ENCODE data around the gene IGSF3. TPM values are rescaled to one million over a fixed set of nuclear protein-coding genes. Genes with fewer than 3 reads are reported as not detected.

Gene IGSF3
- total RNA-seq, 2 donors from 2014 or later, result 14.9 to 17.6 TPM

DNA sequence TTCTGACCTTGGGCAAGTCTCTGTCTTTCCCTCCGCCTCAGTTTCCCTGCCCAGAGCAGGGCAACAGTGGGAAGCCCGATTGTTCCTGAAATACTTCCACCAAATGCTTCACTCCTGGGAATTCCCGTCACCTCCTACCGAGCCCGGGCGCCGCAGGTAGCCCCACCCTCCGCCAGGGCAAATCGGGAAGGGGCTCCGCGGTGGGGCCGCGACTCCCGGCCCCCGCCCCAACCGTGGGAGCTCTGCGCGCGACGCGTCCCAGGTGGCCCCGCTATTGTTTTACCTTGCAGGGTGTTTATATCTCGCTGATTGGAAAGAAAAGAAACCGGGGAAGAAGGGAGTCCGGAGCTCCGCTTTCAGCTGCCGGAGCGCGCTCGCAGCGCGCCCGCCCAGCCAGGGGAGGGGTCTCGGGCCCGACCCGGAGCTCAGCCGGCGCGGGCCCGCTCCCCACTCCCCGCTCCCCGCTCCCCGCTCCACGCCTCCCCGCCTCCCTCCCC lies 407 bp downstream of the IGSF3 start:
- peaks cover 0 to 23% of the 10 kb centered on the region in 2 donors for H3K4me1 ChIP-seq
- H3K27me3 ChIP-seq, result no peaks in the 10 kb centered on the region
- no peak for DNase-seq (ENCODE audit: low spot score)
- H3K36me3 ChIP-seq, result no peaks in the 10 kb centered on the region
- H3K4me3 ChIP-seq, result peak overlapping the region; percentile 71 to 79
- no peaks in the 10 kb centered on the region for H3K9me3 ChIP-seq
- H3K27ac ChIP-seq, result peak overlapping the region; percentile 41 to 70
- TF ChIP-seq CTCF (IDR thresholded peaks at IDR 0.05), result no peak

DNA sequence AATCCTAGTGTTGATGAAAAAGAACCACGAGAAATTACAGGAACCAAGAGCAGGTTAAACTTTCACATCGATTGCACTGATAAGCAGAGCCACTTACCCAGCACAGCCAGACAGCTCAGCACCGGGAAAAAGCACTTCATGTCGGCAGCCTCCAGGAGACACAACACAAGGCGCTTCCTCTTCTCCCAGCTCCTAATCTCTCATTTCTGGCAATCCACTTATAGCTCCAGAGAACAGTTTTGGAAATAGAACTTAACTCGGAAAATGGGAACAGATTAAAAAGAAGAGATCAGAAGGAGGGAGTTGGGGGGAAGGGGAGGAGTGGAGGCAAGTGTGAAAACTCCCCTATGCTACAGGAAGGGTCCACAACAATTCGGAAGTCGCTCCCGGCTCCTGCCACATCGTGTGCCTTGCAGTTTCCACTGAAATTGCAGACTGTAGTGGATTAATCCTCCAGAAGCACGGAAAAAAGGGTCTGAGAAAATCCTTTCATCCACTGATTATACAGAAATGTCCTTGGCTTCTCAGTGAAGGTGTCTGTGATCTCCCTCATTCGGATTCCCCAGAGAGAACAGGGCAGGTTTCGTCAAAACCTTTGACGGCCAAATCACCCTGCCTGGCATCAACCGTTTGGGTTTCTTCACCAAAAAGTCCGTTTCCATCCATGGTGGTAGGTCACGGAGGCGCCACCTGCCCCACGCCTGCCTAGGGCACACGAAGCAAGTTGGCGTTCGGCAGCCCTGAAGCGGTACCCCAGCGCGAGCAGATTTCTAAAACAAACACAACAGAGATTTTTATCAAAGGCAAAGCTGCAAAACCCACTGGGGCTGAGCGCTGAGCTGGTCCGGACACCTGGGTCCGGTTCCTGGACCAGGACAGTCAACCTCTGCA lies 1.1 kb downstream of the IGSF3 start:
- TF ChIP-seq CTCF (IDR thresholded peaks at IDR 0.05), result no peak
- no peak for DNase-seq (ENCODE audit: low spot score)
- peak overlapping the region; percentile 41 to 70 for H3K27ac ChIP-seq

DNA sequence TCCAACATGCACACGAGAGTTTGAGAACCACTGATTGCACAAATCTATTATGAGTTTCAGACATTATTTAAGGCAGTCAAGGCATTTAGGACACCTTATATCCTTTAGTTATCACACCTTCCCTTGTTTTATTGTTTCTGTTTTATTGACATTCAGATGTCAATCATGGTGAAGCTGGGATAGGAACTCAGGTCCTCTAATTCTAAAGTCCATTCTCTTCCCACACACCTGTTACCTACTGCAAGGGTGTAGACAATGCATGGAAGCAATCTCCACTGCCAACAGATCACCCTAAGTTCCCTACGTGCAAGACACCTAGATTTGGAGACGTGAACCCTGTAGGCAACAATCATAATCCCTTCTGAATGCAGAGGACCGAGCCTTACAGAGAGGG lies 2.6 kb downstream of the IGSF3 start:
- no peaks in the 10 kb centered on the region for H3K27me3 ChIP-seq
- peaks cover 0 to 19% of the 10 kb centered on the region in 2 donors for H3K4me1 ChIP-seq
- no peak overlapping the region for H3K4me3 ChIP-seq
- no peak overlapping the region for H3K27ac ChIP-seq
- no peak for DNase-seq (ENCODE audit: low spot score)
- H3K36me3 ChIP-seq, result no peaks in the 10 kb centered on the region
- no peaks in the 10 kb centered on the region for H3K9me3 ChIP-seq
- TF ChIP-seq CTCF (IDR thresholded peaks at IDR 0.05), result no peak

More for the DNA sequence above, 1.1 kb downstream of the IGSF3 start:
- H3K36me3 ChIP-seq, result no peaks in the 10 kb centered on the region
- no peaks in the 10 kb centered on the region for H3K27me3 ChIP-seq
- H3K4me3 ChIP-seq, result peak overlapping the region; percentile 71 to 79
- H3K9me3 ChIP-seq, result no peaks in the 10 kb centered on the region
- peaks cover 0 to 19% of the 10 kb centered on the region in 2 donors for H3K4me1 ChIP-seq

GRCh38 chr1:116664366-116664977 lies 3.1 kb downstream of the IGSF3 start:
- DNase-seq (ENCODE audit: low spot score), result no peak
- no peak for TF ChIP-seq CTCF (IDR thresholded peaks at IDR 0.05)
- no peaks in the 10 kb centered on the region for H3K9me3 ChIP-seq
- no peaks in the 10 kb centered on the region for H3K36me3 ChIP-seq
- no peaks in the 10 kb centered on the region for H3K27me3 ChIP-seq
- H3K4me3 ChIP-seq, result no peak overlapping the region
- no peak overlapping the region for H3K27ac ChIP-seq
- H3K4me1 ChIP-seq, result peaks cover 0 to 19% of the 10 kb centered on the region in 2 donors

- Histone ChIP-seq H3K4me3 (no peak overlapping the region), H3K27me3 (no peaks in the 10 kb centered on the region), H3K9me3 (no peaks in the 10 kb centered on the region), H3K4me1 (peaks cover 0 to 19% of the 10 kb centered on the region in 2 donors), H3K36me3 (no peaks in the 10 kb centered on the region), H3K27ac (no peak overlapping the region)
- no peak for TF ChIP-seq CTCF (IDR thresholded peaks at IDR 0.05)
- no peak for DNase-seq (ENCODE audit: low spot score)
These were observed 3.7 kb downstream of the IGSF3 start for GRCh38 chr1:116663821-116664220.

Measured in right atrium auricular region (tissue), 2 donors.